Measurements from ENCODE around the gene PGLYRP1.
A peak's percentile ranks its signal among the peaks of the same experiment; 100 is the strongest.

PGLYRP1 gene

GRCh38 chr19:46022431-46023310 lies at the start of gene PGLYRP1:
TSS of gene PGLYRP1 (minus strand) at chr19:46023053. CDS start at chr19:46023021, 32 bp downstream.
- DNase-seq (ENCODE audit: low spot score), result no peak

GRCh38 chr19:46069806-46070341 lies 47.0 kb upstream of the PGLYRP1 start:
- DNase-seq (ENCODE audit: low spot score), result no peak

GRCh38 chr19:46068345-46069258 lies 45.7 kb upstream of the PGLYRP1 start:
- DNase-seq (ENCODE audit: low spot score), result peak; percentile 66

- DNase-seq (ENCODE audit: low spot score), result no peak
These were observed 44.8 kb upstream of the PGLYRP1 start for GRCh38 chr19:46067691-46068090.

- no peak for DNase-seq (ENCODE audit: low spot score)
These were observed 43.6 kb upstream of the PGLYRP1 start for GRCh38 chr19:46066471-46066870.

- DNase-seq (ENCODE audit: low spot score), result no peak
These were observed 42.7 kb upstream of the PGLYRP1 start for GRCh38 chr19:46065486-46066071.

GRCh38 chr19:46063201-46063600 lies 40.3 kb upstream of the PGLYRP1 start:
- DNase-seq (ENCODE audit: low spot score), result no peak

- no peak for DNase-seq (ENCODE audit: low spot score)
These were observed 37.2 kb upstream of the PGLYRP1 start for GRCh38 chr19:46060012-46060411.

- no peak for DNase-seq (ENCODE audit: low spot score)
These were observed 35.9 kb upstream of the PGLYRP1 start for GRCh38 chr19:46058778-46059177.

- DNase-seq (ENCODE audit: low spot score), result no peak
These were observed 33.7 kb upstream of the PGLYRP1 start for GRCh38 chr19:46056536-46056935.

- no peak for DNase-seq (ENCODE audit: low spot score)
These were observed 30.0 kb upstream of the PGLYRP1 start for GRCh38 chr19:46052896-46053295.

GRCh38 chr19:46049597-46049996 lies 26.7 kb upstream of the PGLYRP1 start:
- no peak for DNase-seq (ENCODE audit: low spot score)

- DNase-seq (ENCODE audit: low spot score), result no peak
These were observed 20.7 kb upstream of the PGLYRP1 start for GRCh38 chr19:46043519-46043918.

GRCh38 chr19:46042252-46042883 lies 19.5 kb upstream of the PGLYRP1 start:
- DNase-seq (ENCODE audit: low spot score), result no peak

GRCh38 chr19:46040952-46041500 lies 18.2 kb upstream of the PGLYRP1 start, which contains the start of gene IGFL4:
TSS of gene IGFL4 (minus strand) at chr19:46041002. CDS start at chr19:46040962, 40 bp downstream.
- peak; percentile 17 for DNase-seq (ENCODE audit: low spot score)

GRCh38 chr19:46040125-46040524 lies 17.3 kb upstream of the PGLYRP1 start:
- no peak for DNase-seq (ENCODE audit: low spot score)

- DNase-seq (ENCODE audit: low spot score), result no peak
These were observed 13.9 kb upstream of the PGLYRP1 start for GRCh38 chr19:46036744-46037128.

- no peak for DNase-seq (ENCODE audit: low spot score)
These were observed 13.3 kb upstream of the PGLYRP1 start for GRCh38 chr19:46035986-46036743.

GRCh38 chr19:46035546-46035945 lies 12.7 kb upstream of the PGLYRP1 start:
- no peak for DNase-seq (ENCODE audit: low spot score)

- no peak for DNase-seq (ENCODE audit: low spot score)
These were observed 10.5 kb upstream of the PGLYRP1 start for GRCh38 chr19:46033401-46033800.
